HG03280 (cell line): ENCODE data around the gene PLD6.
"Not testable (repeated sequence)": the region's sequence is repeated elsewhere in the genome, so short reads cannot be mapped to it uniquely, and the experiment has no call there.

Experiments
- ATAC-seq: cut with Tn5 transposase; IDR thresholded peaks from one replicate; pipeline ENCODE4 v1.9.1; 2021; ENCODE audit warnings: mild to moderate bottlenecking, moderate library complexity; ENCODE audit not compliant: unreplicated experiment

PLD6 gene, protein sequence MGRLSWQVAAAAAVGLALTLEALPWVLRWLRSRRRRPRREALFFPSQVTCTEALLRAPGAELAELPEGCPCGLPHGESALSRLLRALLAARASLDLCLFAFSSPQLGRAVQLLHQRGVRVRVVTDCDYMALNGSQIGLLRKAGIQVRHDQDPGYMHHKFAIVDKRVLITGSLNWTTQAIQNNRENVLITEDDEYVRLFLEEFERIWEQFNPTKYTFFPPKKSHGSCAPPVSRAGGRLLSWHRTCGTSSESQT

DNA sequence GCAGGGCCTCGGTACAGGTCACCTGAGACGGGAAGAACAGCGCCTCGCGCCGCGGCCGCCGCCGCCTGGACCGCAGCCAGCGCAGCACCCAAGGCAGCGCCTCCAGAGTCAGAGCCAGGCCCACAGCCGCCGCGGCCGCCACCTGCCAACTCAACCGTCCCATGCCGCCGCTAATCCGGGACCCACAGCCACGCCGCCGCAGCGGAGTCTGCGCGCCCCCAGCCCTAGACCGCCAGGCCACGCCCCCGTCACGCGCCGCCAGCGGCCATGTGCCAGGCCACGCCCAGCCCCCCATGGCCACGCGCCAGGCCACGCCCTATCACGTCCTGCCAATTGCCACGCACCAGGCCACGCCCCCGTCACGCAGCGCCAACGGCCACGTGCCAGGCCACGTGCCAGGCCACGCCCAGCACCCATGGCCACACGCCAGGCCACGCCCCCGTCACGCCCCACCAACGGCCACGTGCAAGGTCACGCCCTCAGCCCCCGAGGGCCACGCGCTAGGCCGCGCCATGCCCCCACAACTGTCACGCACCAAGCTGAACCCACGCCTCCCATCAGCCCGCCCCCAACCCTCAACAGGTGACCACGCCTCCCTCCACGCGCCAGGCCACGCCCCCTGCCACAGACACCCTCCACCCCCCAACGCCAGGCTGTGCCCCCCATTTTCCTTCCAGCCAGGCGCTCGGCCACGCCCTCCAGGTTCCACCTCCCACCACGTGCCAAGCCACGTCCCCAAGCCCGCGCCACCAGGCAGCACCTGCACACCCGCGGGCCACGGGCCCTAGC is at the start of gene PLD6:
TSS of gene PLD6 (minus strand) at position 210 of the 789 bp plus-strand sequence. CDS start at position 163, 47 bp downstream.
- peak; percentile 54 for ATAC-seq

DNA sequence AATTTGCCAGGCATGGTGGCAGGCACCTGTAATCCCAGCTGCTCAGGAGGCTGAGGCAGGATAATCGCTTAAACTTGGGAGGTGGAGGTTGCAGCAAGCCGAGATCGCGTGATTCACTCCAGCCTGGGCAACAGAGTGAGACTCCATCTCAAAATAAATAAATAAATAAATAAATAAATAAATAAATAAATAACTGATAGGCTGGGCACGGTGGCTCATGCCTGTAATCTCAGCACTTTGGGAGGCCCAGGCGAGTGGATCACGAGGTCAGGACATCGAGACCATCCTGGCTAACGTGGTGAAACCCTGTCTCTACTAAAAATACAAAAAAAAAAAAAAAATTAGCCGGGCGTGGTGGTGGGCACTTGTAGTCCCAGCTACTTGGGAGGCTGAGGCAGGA is 49.6 kb upstream of the PLD6 start:
- not testable (repeated sequence) for ATAC-seq

DNA sequence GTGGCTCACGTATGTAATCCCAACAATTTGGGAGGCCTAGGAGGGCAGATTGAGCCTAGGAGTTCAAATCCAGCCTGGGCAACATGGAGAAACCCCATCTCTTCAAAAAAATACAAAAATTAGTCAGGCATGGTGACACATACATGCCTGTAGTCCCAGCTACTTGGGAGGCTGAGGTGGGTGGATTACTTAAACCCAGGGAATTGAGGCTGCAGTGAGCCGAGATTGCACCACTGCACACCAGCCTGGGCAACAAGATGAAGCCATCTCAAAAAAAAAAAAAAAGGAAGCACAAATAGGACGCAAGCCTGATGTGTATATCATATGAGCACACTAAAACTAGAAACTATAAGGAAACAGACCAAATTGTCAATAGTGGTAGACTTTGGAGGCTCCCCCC is 47.9 kb upstream of the PLD6 start:
- ATAC-seq: no peak

DNA sequence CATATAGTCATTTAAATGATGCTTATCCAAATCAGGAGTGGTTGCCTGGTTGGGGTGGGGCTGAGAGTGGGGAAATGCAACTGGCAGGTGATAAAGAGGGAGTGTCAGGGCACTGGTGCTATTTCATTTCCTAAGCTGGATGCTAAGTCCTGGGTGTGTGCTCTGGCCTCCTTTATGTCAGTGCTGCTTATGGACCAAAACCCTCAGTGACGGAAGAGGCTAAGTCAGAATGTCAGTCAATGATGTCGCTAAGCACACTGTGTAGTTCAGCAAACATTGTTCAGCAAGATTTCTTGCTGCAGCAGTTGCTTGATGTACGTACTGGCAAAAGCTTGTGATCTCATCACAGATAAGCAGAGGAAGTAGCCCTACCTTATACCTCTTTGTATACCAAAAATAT is 47.3 kb upstream of the PLD6 start:
- no peak for ATAC-seq

- ATAC-seq: no peak
Measured at GRCh38 chr17:17252149-17252661, 46.1 kb upstream of the PLD6 start.

DNA sequence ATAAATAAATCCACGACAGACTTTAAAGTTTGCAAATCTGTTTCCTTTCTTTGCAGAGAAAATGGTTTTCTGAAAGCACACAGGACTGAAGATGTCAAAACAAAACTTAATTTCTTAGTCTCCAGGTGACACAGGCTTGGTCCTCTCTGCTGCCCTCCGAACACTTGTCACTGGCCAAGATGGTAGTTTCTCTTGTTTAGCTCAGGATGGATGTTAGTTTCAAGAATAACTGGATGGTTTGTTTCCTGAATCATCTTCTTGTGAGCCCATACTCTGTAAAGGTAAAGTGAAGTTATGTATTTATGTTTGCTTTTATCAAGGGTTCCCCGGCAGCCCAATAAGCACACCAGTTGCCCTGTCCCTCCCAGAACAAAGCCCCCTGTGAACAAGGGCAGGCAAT is 40.7 kb upstream of the PLD6 start:
- ATAC-seq: no peak

DNA sequence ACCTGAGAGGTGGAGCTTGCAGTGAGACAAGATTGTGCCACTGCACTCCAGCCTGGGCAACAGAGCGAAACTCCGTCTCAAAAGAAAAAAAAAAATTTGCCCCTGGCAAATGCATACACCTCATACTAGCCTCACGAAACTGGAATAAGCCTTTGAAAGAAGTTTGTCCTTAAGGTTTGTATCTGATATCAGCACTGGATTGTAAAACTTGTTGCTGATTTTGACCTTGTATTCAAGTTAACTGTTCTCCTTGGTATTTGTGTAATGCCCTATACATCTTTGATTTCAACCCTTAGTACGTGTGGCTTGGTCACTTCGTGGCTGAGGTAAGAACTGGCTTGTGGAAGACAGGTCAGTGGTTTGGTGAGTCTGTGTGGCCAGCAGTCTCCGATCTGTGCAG is 37.0 kb upstream of the PLD6 start:
- no peak for ATAC-seq

- no peak for ATAC-seq
Measured at GRCh38 chr17:17242246-17242645, 36.1 kb upstream of the PLD6 start.

DNA sequence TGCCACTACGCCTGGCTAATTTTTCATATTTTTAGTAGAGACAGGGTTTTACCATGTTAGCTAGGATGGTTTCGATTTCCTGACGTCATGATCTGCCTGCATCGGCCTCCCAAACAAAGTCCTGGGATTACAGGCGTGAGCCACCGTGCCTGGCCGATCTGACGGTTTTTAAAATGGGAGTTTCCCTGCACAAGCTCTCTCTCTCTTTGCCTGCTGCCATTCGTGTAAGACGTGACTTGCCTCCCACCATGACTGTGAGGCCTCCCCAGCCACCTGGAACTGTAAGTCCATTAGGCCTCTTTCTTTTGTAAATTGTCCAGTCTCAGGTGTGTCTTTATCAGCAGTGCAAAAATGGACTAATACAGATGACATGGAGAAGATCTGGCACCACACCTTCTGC is 35.5 kb upstream of the PLD6 start:
- no peak for ATAC-seq

DNA sequence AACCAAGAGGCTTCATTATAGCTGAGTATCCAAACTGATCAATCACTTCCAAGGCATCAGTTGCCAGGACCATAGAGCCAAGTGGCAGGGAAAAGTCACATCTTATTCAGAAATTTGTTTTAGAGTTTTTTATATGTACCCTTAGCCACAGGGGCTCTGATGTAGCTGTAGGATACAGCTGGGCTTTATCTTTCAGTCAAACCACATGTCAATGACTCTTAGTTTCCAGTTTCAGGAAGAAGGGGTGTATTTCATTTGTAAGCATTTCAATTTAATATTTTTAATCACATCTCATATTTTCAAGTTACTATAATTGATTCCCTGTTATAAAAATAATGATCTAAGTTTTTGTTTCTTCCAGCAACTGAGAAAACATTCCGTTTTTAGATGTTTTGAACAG is 33.7 kb upstream of the PLD6 start:
- no peak for ATAC-seq

- peak; percentile 88 for ATAC-seq
Measured at GRCh38 chr17:17237026-17237799, 31.1 kb upstream of the PLD6 start, which contains the start of gene FLCN. TSS of gene FLCN (minus strand) at chr17:17237168. CDS start at chr17:17228137, 9,031 bp downstream.

GRCh38 chr17:17236295-17237025 is 30.3 kb upstream of the PLD6 start:
- peak; percentile 13 for ATAC-seq

DNA sequence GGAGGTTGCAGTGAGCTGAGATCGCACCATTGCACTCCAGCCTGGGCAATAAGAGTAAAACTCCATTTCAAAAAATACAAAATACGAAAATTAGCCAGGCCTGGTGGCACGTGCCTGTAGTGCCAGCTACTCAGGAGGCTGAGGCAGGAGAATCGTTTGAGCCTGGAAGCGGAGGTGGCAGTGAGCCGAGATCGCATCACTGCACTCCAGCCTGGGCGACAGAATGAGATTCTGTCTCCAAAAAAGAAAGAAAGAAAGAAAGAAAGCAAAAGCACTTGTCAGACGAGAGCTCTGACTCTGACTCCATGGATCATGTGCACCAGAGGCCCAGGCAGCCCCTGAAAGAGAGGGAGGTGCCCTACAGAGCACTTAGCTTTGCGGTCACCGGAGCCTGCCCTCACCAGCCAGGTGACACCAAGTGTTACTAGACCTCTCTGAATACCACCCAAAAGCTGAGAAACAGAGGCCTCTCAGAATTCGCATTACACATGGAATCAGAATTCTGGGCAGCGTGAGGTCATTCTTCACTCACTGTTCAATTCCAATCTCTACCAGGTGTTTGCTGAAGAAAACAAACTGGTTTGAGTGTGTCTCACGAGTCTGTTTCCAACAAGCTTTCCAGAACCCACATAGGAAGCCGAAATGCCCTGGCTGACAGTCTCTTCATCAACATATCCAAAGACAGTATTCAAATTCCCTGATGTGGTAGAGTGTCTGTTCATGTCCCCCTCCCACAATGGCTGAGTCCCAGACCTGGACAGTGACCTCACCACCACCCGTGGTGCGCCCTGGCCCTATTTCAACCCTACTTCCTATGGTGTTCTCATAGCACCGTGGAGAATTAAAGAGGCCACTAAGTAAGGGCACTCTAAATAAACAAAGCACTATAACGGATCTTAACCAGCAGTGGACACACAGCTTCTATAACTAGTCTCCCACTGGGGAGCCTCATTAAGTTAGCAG is 29.4 kb upstream of the PLD6 start:
- ATAC-seq: no peak

- no peak for ATAC-seq
Measured at GRCh38 chr17:17232303-17232621, 26.1 kb upstream of the PLD6 start.

DNA sequence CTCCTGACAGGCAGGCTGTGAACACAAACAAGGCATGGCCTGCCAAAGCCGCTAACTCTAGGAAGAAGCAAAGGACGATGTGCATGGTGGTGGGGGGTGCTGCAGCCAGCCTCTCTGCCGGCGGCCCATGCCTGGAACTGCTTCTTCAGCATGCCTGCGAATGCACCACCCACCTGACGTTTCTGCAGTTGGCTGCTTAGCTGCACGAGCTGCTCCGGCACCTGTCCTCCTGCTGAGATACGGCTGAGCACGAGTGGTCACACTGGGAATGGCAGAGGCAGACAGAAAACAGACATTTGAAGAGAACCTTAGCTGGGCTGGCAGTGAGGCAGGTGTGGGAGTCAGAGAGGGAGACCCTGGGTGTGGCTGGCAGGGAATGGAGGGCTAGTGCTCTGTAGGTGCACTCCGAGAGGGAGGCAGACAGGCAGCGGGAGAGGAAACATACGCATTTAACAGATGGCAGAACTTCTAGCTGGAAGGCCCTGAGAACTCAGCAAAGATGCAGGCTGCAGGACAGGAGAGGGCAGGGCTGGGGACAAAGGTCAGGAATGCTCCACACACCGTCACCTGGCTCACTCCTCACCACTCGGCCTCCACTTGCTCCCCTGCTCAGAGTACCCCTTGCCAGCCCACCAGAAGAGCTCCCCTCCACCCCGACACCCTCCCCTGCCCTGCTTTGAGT is 25.6 kb upstream of the PLD6 start:
- ATAC-seq: no peak

DNA sequence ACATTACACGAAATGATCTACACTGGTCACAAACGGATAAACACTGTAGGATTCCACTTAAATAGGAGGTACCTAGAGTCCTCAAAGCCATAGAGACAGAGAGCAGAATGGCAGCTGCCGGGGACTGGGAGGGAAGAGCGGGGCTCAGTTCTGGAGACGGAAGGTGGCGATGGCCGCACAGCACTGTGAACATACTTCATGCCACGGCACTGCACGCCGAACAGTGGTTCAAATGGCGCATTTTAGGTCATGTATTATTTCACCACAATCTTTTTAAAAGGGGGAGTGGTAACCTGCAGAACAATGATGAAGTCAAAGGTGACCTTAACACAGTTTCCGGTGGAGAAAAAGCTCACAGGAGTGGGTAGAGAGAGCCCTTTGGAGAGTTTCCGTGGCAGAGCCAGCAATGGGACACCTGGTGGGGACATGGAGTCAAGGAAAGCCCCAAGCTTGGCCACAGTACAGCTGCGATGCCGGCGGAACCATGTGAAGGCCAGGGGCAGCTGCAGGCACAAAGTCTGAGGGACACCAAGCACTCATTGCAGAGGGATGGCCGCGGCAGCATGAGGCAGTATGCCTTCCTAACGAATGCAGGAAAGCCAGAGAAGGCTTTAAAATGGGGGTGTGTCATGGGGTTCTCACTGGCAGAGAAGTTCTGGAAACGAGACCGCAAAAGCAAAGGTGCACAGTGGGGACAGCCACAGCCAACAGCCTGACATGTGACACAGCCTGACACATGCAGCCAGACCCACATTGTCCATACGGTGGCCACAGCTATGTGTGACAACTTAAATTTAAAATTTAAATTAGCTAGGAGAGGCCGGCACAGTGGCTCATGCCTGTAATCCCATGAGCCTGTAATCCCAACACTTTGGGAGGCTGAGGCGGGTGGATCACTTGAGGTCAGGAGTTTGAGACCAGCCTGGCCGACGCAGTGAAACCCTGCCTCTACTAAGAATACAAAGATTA is 23.6 kb upstream of the PLD6 start:
- ATAC-seq: no peak

GRCh38 chr17:17228521-17229279 is 22.6 kb upstream of the PLD6 start:
- ATAC-seq: no peak
